Loucy (cell line): Measurements from ENCODE around the gene TXN2.

Source experiments
- CTCF ChIP-seq: fragments of 200-600 bp; sonication (generic); conservative IDR thresholded peaks from 2 replicates; pipeline ENCODE4 v1.5.1; 2014; ENCODE audit warnings: mild to moderate bottlenecking, antibody characterized with exemption, low read length
- EZH2phosphoT487 ChIP-seq: fragments of 200-600 bp; IDR thresholded peaks from 2 replicates; pipeline ENCODE4 v1.6.1; 2018; ENCODE audit warnings: antibody characterized with exemption, mild to moderate bottlenecking, moderate library complexity, borderline replicate concordance

- TF ChIP-seq CTCF: no peak
- TF ChIP-seq EZH2phosphoT487: no peak
Measured at GRCh38 chr22:36512333-36512732, 30.9 kb upstream of the TXN2 start.
